K562 (cell line): Measurements from ENCODE around the gene RNF151. TPM values are rescaled to one million over a fixed set of nuclear protein-coding genes. Genes with fewer than 3 reads are reported as not detected.

ENCODE experiments used
- ATAC-seq: fragments of 200-7000 bp; cut with Tn5 transposase; 3 replicates; pipeline ENCODE4 v1.9.1; 2020; ENCODE audit warnings: moderate library complexity
- BruUV-seq: library from RNA; stranded (reverse); fragments of 400-500 nt; replicated peaks from 2 replicates; lab custom pipeline; 2021; lab: Mats Ljungman, UMichigan
- CTCF ChIA-PET: fragments of 300-600 bp; formaldehyde crosslinking; extraction: SDS; loops from one replicate; lab custom pipeline; 2021; ENCODE audit warnings: low intra/inter-chr PET ratio; lab: Yijun Ruan, JAX
- POLR2A ChIA-PET: fragments of 300-600, 350-650 bp; sonication (Branson Sonifier 250); formaldehyde crosslinking; extraction: SDS; loops from one replicate; lab custom pipeline; 2021; ENCODE audit warnings: antibody characterized with exemption, inconsistent platforms; lab: Yijun Ruan, JAX
- DNase-seq, 4 experiments: peaks; one replicate each; pipeline versions ENCODE4 v3.0.0 to v3.0.0-alpha.2; 2011 to 2018; ENCODE audit warnings: low spot score in 3 of 4, mixed read lengths in 3 of 4; ENCODE audit errors: extremely low read depth in 1 of 4
- FAIRE-seq: peaks from 2 replicates; lab custom pipeline; 2011; peaks lifted over from hg19 to GRCh38; lab: Jason Lieb, UNC
- H2AFZ ChIP-seq: 2 replicates; pipeline ENCODE4 v1.6.0; 2011; ENCODE audit warnings: low read depth, low read length, control low read depth, inconsistent platforms
- H3K27ac ChIP-seq: fragments of 200-600 bp; 3 replicates; pipeline ENCODE4 v1.8.0; 2011; ENCODE audit warnings: low read depth, mild to moderate bottlenecking, control low read depth, inconsistent platforms, low read length, moderate library complexity, mixed read lengths; ENCODE audit errors: extremely low read depth
- H3K27me3 ChIP-seq, 2 experiments: fragments of 300-600 bp in 1 of 2; 2 replicates in 1 of 2; 3 replicates in 1 of 2; pipeline versions ENCODE4 v1.6.0 to v1.8.0; 2011; ENCODE audit warnings: inconsistent platforms in 2 of 2, low read length in 2 of 2, mild to moderate bottlenecking in 1 of 2, mixed read lengths in 1 of 2, moderate library complexity in 1 of 2; ENCODE audit not compliant: control insufficient read depth in 2 of 2, insufficient read depth in 2 of 2
- H3K36me3 ChIP-seq: fragments of 300-600 bp; 3 replicates; pipeline ENCODE4 v1.8.0; 2011; ENCODE audit warnings: mild to moderate bottlenecking, low read length, inconsistent platforms; ENCODE audit not compliant: control insufficient read depth, insufficient read depth
- H3K4me1 ChIP-seq, 2 experiments: fragments of 200-600 bp in 1 of 2; replicated peaks in 1 of 2; 2 replicates in 1 of 2; 3 replicates in 1 of 2; pipeline versions ENCODE4 v1.5.1 to v1.8.0; 2011; ENCODE audit warnings: inconsistent platforms in 2 of 2, low read length in 2 of 2, mild to moderate bottlenecking in 1 of 2, mixed read lengths in 1 of 2, moderate library complexity in 1 of 2; ENCODE audit not compliant: control insufficient read depth in 2 of 2, insufficient read depth in 2 of 2
- H3K4me2 ChIP-seq: 2 replicates; pipeline ENCODE4 v1.6.1; 2011; ENCODE audit warnings: low read length, control low read depth, inconsistent platforms, mixed read lengths; ENCODE audit not compliant: insufficient read depth
- H3K4me3 ChIP-seq: fragments of 200-600 bp; sonication (generic), shearing (Covaris generic); 2 replicates; pipeline ENCODE4 v1.5.1; 2016; ENCODE audit warnings: control low read depth, inconsistent platforms
- H3K79me2 ChIP-seq: fragments of 200-600 bp; 3 replicates; pipeline ENCODE4 v1.8.0; 2011; ENCODE audit warnings: low read length, inconsistent platforms; ENCODE audit not compliant: control insufficient read depth, insufficient read depth
- H3K9ac ChIP-seq, 2 experiments: 2 replicates each; pipeline versions ENCODE4 v1.6.0 to v1.6.1; 2011; ENCODE audit warnings: low read depth in 2 of 2, low read length in 2 of 2, control low read depth in 1 of 2, inconsistent platforms in 1 of 2, mild to moderate bottlenecking in 1 of 2, mixed read lengths in 1 of 2; ENCODE audit not compliant: insufficient read depth in 1 of 2
- H3K9me1 ChIP-seq: one replicate; pipeline ENCODE4 v1.6.0; 2011; ENCODE audit warnings: inconsistent platforms, mild to moderate bottlenecking, low read length, moderate library complexity; ENCODE audit not compliant: control insufficient read depth, insufficient read depth
- H3K9me3 ChIP-seq: replicated peaks from 2 replicates; pipeline ENCODE4 v1.5.1; 2011; ENCODE audit warnings: low read depth, low read length, inconsistent platforms; ENCODE audit not compliant: control insufficient read depth, insufficient read depth
- H4K20me1 ChIP-seq: replicated peaks from 2 replicates; pipeline ENCODE4 v1.6.1; 2011; ENCODE audit warnings: low read length, inconsistent platforms, mixed read lengths; ENCODE audit not compliant: control insufficient read depth, insufficient read depth
- BMI1 ChIP-seq: fragments of 150-350 bp; IDR thresholded peaks from 2 replicates; pipeline ENCODE4 v1.6.1; 2014; ENCODE audit warnings: low read length
- C11orf30 ChIP-seq: fragments of 450-650 bp; IDR thresholded peaks from 2 replicates; pipeline ENCODE4 v1.6.1; 2016; ENCODE audit warnings: low read depth, mild to moderate bottlenecking
- KDM5B ChIP-seq: fragments of 200-600 bp; sonication (generic); IDR thresholded peaks from 2 replicates; pipeline ENCODE4 v1.6.1; 2012; ENCODE audit warnings: low read depth, mild to moderate bottlenecking, moderate library complexity, low read length, control low read depth, inconsistent platforms; ENCODE audit not compliant: insufficient replicate concordance
- NFE2 ChIP-seq: IDR thresholded peaks from 2 replicates; pipeline ENCODE4 v1.6.1; 2014; ENCODE audit warnings: antibody characterized with exemption, low read depth
- POLR3G ChIP-seq: IDR thresholded peaks from 2 replicates; pipeline ENCODE4 v1.6.1; 2011; ENCODE audit not compliant: insufficient read length, insufficient replicate concordance; ENCODE audit errors: extremely low read depth
- RBM17 ChIP-seq: fragments of 200-400 bp; formaldehyde crosslinking; IDR thresholded peaks from 2 replicates; pipeline ENCODE4 v1.6.1; 2017; ENCODE audit warnings: low read depth, mild to moderate bottlenecking, low read length, borderline replicate concordance
- SP1 ChIP-seq: sonication (generic); formaldehyde crosslinking; IDR thresholded peaks from 2 replicates; pipeline ENCODE4 v1.8.1; 2022; ENCODE audit warnings: mild to moderate bottlenecking, missing genetic modification reagents
- TAF1 ChIP-seq: IDR thresholded peaks from 2 replicates; pipeline ENCODE4 v1.6.1; 2011; ENCODE audit warnings: mild to moderate bottlenecking, low read length, moderate library complexity; ENCODE audit not compliant: insufficient read depth, control insufficient read depth, severe bottlenecking; ENCODE audit errors: extremely low read depth
- TRIM28 ChIP-seq: fragments of 450-650 bp; IDR thresholded peaks from 2 replicates; pipeline ENCODE4 v1.6.1; 2017
- U2AF1 ChIP-seq: fragments of 200-400 bp; formaldehyde crosslinking; optimal IDR thresholded peaks from 2 replicates; pipeline ENCODE3; 2017; ENCODE audit warnings: mild to moderate bottlenecking, low read depth, low read length, moderate library complexity
- ZEB2 ChIP-seq: fragments of 450-650 bp; IDR thresholded peaks from 2 replicates; pipeline ENCODE4 v1.6.1; 2016
- ZNF431 ChIP-seq: sonication (generic); formaldehyde crosslinking; IDR thresholded peaks from 2 replicates; pipeline ENCODE4 v1.8.0; 2022; ENCODE audit warnings: mild to moderate bottlenecking, missing genetic modification reagents
- ZNF436 ChIP-seq: fragments of 250-450, 450-650 bp; sonication (Bioruptor Pico); formaldehyde crosslinking; IDR thresholded peaks from 2 replicates; pipeline ENCODE4 v1.7.0; 2020; ENCODE audit warnings: mild to moderate bottlenecking
- ZNF586 ChIP-seq: fragments of 450-650 bp; formaldehyde crosslinking; conservative IDR thresholded peaks from 2 replicates; pipeline ENCODE4 v1.4.0; 2020; ENCODE audit warnings: mild to moderate bottlenecking, moderate library complexity
- WGBS: fragments of 100-300 bp; shearing (Covaris generic); methylation state at CpG from one replicate; pipeline ENCODE4 v1.1.6; 2016; ENCODE audit warnings: low coverage, mixed read lengths; ENCODE audit not compliant: insufficient coverage; ENCODE audit errors: missing lambda C conversion rate; 5-methylcytosine and 5-hydroxymethylcytosine counted together
- in situ Hi-C: fragments of 300-500 bp; cut with MboI; formaldehyde crosslinking; loops from 4 replicates; pipeline ENCODE4 v1.15.0; 2018; ENCODE audit warnings: inconsistent platforms, mixed read lengths
- intact Hi-C: fragments of 100-400 bp; cut with micrococcal nuclease; formaldehyde crosslinking; loops from 2 replicates; pipeline ENCODE4 v1.14.2; 2022
- polyA plus RNA-seq, 8 experiments: library from polyadenylated mRNA; depleted of rRNA in 4 of 8; stranded (reverse) in 5 of 8; unstranded in 3 of 8; fragments of >200 nt; fragmentation: Nextera tagmentation in 2 of 8; fragmentation: Illumina TruSeq in 1 of 8; extraction: Ambion mirVana in 2 of 8; extraction: Trizol in 1 of 8; gene quantifications; 2 replicates each; pipeline versions ENCODE4 v1.2.1 to v1.2.3, GENCODE V29; 2011 to 2014; ENCODE audit warnings: inconsistent platforms in 1 of 8, missing spikeins in 1 of 8
- total RNA-seq, 7 experiments: library from RNA; depleted of rRNA in 6 of 7; stranded (reverse); fragments of >200 nt in 6 of 7; fragmentation: Illumina TruSeq in 2 of 7; extraction: Trizol in 2 of 7; gene quantifications; 2 replicates each; pipeline versions ENCODE4 v1.2.1 to v1.2.3, GENCODE V29; 2011 to 2021; ENCODE audit warnings: low replicate concordance in 1 of 7
- TF ChIP-seq, protein P1 (sequence below), 2 experiments: fragments of 450-650 bp; IDR thresholded peaks; 2 replicates each; pipeline ENCODE4 v1.6.1; 2016
- TF ChIP-seq, protein P2 (sequence below): conservative IDR thresholded peaks from 2 replicates; pipeline ENCODE4 v1.6.1; 2011; ENCODE audit warnings: low read depth, mild to moderate bottlenecking, low read length; ENCODE audit not compliant: control insufficient read depth

RNF151 gene
- total and polyA plus RNA-seq, 9 of the 15 experiments (the other 6 are each of a cell fraction or from before 2014, with no cell fraction given), result not detected

DNA sequence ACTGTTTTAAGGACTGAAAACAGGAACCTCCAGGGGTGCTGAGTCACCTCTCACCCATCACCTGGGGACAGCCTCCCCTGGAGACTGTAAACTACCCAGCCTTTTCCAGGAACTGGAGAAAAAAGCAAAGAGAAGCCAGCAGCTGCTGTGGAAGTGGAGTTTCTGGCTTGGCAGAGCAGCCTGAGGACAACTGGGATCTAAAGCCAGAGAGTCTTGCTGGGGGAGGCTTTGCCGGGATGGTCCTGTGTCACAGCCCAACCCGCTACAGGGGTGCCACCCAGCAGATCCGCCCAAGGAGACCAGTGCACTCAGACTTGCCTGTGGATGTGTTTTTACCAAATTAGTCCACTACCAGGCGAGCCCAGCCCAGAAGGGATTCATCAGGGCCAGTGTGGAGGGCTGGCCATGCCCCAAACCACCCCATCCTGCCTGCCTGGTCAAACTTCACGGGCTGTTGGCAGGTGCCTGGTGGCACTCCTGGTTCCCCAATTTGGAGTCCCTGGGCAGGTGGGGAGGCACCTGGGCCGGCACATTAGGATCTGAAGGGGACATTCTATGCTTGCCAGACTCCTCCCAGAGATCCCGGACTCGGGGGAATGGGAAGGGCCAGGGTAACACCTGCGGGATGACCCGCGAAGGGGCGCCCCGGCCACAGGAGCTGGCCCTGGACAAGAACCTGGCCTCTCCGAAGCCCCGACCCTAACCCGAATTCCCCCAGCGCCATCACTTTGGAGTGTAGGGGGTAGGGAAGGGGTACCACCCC lies 24.4 kb upstream of the RNF151 start (continued):
- TF ChIP-seq, protein P1, sequence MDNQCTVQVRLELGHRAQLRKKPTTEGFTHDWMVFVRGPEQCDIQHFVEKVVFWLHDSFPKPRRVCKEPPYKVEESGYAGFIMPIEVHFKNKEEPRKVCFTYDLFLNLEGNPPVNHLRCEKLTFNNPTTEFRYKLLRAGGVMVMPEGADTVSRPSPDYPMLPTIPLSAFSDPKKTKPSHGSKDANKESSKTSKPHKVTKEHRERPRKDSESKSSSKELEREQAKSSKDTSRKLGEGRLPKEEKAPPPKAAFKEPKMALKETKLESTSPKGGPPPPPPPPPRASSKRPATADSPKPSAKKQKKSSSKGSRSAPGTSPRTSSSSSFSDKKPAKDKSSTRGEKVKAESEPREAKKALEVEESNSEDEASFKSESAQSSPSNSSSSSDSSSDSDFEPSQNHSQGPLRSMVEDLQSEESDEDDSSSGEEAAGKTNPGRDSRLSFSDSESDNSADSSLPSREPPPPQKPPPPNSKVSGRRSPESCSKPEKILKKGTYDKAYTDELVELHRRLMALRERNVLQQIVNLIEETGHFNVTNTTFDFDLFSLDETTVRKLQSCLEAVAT (IDR thresholded peaks at IDR 0.05), result no peak

DNA sequence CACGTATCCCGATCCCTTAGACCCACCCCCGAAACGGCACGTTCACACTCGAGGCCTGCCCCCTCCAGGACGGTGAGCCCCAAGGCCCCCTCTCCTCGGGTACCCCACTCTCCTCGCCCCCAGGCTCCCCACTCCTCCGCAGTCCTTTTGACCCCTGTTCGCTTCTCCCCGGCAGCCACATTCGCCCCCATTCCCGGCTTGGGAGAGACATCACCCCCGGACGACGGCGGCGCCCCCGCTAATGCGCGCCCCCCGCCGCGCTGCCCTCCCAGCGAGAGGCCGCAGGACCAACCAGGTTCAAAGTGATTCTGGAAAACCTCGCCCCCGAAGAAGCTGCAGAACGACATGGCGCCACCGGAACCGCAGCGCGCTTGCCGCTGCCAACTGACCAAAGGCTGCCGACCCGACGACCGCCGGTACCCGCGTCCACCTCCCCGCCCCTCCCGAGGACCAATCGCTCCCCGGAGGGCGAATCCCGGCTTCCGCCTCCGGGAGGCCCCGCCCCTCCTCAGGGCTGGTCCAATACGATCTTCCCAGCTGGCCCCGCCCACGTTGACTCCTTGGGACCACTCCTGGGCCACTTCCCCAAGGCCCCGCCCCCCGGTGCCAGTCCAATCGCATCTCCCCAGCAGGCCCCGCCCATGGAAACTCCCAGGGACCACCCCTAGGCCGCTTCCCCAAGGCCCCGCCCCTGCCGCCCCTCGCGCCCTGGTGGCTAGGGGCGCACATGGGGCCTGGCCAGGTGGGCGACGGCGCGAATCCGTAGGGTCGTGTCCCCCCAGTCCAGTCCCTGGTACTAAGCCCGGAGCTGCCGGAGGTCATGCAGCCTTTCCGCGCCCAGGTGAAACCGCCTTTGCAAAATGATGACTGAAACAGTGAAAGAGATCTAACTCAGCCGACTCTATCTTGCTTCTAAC lies 23.6 kb upstream of the RNF151 start, which contains the start of gene MSRB1:
MSRB1 (minus strand) TSS at position 390 of the 917 bp plus-strand sequence; CDS start at position 347, 43 bp downstream.
- Histone ChIP-seq H3K9me1 (peaks cover 8% of the 10 kb centered on the region), H3K4me1 (peaks cover 29 to 76% of the 10 kb centered on the region in 2 experiments), H2AFZ (peak within 1 kb of the TSS; percentile 91), H3K27me3 (no peaks in the 10 kb centered on the region), H3K4me2 (peak within 1 kb of the TSS; percentile 84), H3K27ac (peak within 1 kb of the TSS; percentile 51), H3K9ac (peak within 1 kb of the TSS; percentile 63 to 91), H3K4me3 (peak within 1 kb of the TSS; percentile 78), H3K36me3 (peaks cover 28% of the 10 kb centered on the region; the same call in 2 of the 3 replicates), H3K79me2 (peaks cover 20% of the 10 kb centered on the region), H4K20me1 (peaks cover 7% of the 10 kb centered on the region), H3K9me3 (no peaks in the 10 kb centered on the region)
- ATAC-seq, result peak; percentile 95
- peak; percentile 88 for FAIRE-seq
- intact Hi-C loops (loop anchor here (2.0 kb wide), 1 partner anchor 22 kb away; the partner anchor contains the start of gene RPS2), in situ Hi-C loops (no loop called here)
- peak; percentile 99 to 100 (median 100) for DNase-seq
- no TSS peak for BruUV-seq
- ChIA-PET POLR2A (interaction anchor here (0.6 to 2.3 kb wide), 11 partner anchors 10 to 212 kb away, joined by 3 to 28 read pairs (median 4); partner anchors contain the start of genes EME2, MRPS34, RPS2 and TRAF7), CTCF (interaction anchor here (0.7 kb wide), 1 partner anchor 130 kb away, joined by 5 read pairs; no protein-coding TSS in a partner anchor)
- WGBS, result 2% methylated on average over 33 of the region's 77 CpGs
- TF ChIP-seq NFE2 (no peak), ZNF436 (CRISPR knock-in tag) (no peak), POLR3G (no peak), TAF1 (peak; percentile 50), U2AF1 (no peak), C11orf30 (no peak), SP1 (CRISPR knock-in tag) (peak; percentile 88), KDM5B (peak; percentile 83), ZEB2 (peak; percentile 37; the same call in 1 of the 2 replicates), RBM17 (no peak), BMI1 (no peak), TRIM28 (no peak), ZNF431 (peak; percentile 62; the same call in 1 of the 2 replicates), ZNF586 (no peak)
- TF ChIP-seq, protein P2, sequence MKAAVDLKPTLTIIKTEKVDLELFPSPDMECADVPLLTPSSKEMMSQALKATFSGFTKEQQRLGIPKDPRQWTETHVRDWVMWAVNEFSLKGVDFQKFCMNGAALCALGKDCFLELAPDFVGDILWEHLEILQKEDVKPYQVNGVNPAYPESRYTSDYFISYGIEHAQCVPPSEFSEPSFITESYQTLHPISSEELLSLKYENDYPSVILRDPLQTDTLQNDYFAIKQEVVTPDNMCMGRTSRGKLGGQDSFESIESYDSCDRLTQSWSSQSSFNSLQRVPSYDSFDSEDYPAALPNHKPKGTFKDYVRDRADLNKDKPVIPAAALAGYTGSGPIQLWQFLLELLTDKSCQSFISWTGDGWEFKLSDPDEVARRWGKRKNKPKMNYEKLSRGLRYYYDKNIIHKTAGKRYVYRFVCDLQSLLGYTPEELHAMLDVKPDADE, result no peak
